AG08396 (cell line): ENCODE measurements around the gene PRRX1.
A peak's percentile ranks its signal among the peaks of the same experiment; 100 is the strongest.

Experiments
- DNase-seq: peaks from one replicate; pipeline ENCODE4 v3.0.0; 2012; ENCODE audit warnings: low spot score, mixed read lengths

The PRRX1 gene

GRCh38 chr1:170664828-170665612 is 1.1 kb downstream of the PRRX1 start:
- DNase-seq, result peak; percentile 73

- no peak for DNase-seq
Measured at GRCh38 chr1:170665629-170666028, 1.7 kb downstream of the PRRX1 start.

GRCh38 chr1:170666541-170667254 is 2.8 kb downstream of the PRRX1 start:
- DNase-seq, result no peak

- DNase-seq, result no peak
Measured at GRCh38 chr1:170668209-170669106, 4.5 kb downstream of the PRRX1 start.

GRCh38 chr1:170669107-170669445 is 5.1 kb downstream of the PRRX1 start:
- no peak for DNase-seq

- no peak for DNase-seq
Measured at GRCh38 chr1:170669586-170670530, 5.9 kb downstream of the PRRX1 start.

GRCh38 chr1:170670802-170671628 is 7.1 kb downstream of the PRRX1 start:
- no peak for DNase-seq

- no peak for DNase-seq
Measured at GRCh38 chr1:170671629-170671963, 7.7 kb downstream of the PRRX1 start.

- DNase-seq, result no peak
Measured at GRCh38 chr1:170672316-170672715, 8.4 kb downstream of the PRRX1 start.

- no peak for DNase-seq
Measured at GRCh38 chr1:170674239-170674638, 10.3 kb downstream of the PRRX1 start.

GRCh38 chr1:170674986-170675385 is 11.1 kb downstream of the PRRX1 start:
- no peak for DNase-seq

- DNase-seq, result no peak
Measured at GRCh38 chr1:170675865-170676264, 11.9 kb downstream of the PRRX1 start.

GRCh38 chr1:170676628-170677027 is 12.7 kb downstream of the PRRX1 start:
- no peak for DNase-seq

GRCh38 chr1:170678027-170678600 is 14.2 kb downstream of the PRRX1 start:
- DNase-seq, result no peak

- DNase-seq, result no peak
Measured at GRCh38 chr1:170680428-170680827, 16.5 kb downstream of the PRRX1 start.

GRCh38 chr1:170682169-170682568 is 18.2 kb downstream of the PRRX1 start:
- no peak for DNase-seq

GRCh38 chr1:170682809-170683208 is 18.9 kb downstream of the PRRX1 start:
- DNase-seq, result no peak

GRCh38 chr1:170685166-170685565 is 21.2 kb downstream of the PRRX1 start:
- DNase-seq, result peak; percentile 44

GRCh38 chr1:170686291-170686690 is 22.4 kb downstream of the PRRX1 start:
- DNase-seq, result no peak

- DNase-seq, result no peak
Measured at GRCh38 chr1:170687621-170688020, 23.7 kb downstream of the PRRX1 start.
